Measurements from ENCODE around the gene AKIRIN2.

DNA sequence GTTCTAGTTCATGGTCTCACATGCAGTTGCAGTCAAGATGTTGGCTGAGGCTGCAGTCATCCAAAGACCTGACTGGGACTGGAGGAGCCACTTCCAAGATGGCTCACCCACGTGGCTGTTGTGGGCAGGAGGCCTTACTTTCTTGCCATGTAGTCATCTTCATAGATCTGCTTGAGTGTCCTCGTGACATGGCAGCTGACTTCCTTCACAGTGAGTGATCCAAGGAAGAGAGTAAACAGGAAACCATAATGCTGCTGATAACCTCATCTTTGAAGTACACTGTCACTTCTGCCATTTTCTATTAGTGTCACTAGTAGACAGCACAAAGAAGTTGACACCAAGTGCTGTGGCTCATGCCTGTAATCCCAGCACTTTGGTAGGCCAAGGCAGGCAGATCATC is 40.1 kb upstream of the AKIRIN2 start:
- TF ChIP-seq, protein P1, sequence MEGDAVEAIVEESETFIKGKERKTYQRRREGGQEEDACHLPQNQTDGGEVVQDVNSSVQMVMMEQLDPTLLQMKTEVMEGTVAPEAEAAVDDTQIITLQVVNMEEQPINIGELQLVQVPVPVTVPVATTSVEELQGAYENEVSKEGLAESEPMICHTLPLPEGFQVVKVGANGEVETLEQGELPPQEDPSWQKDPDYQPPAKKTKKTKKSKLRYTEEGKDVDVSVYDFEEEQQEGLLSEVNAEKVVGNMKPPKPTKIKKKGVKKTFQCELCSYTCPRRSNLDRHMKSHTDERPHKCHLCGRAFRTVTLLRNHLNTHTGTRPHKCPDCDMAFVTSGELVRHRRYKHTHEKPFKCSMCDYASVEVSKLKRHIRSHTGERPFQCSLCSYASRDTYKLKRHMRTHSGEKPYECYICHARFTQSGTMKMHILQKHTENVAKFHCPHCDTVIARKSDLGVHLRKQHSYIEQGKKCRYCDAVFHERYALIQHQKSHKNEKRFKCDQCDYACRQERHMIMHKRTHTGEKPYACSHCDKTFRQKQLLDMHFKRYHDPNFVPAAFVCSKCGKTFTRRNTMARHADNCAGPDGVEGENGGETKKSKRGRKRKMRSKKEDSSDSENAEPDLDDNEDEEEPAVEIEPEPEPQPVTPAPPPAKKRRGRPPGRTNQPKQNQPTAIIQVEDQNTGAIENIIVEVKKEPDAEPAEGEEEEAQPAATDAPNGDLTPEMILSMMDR (IDR thresholded peaks at IDR 0.05): no peak
- TF ChIP-seq POLR2A (IDR thresholded peaks at IDR 0.05): no peak
